ENCODE measurements around the gene TERB2. TPM values are rescaled to one million over a fixed set of nuclear protein-coding genes. Genes with fewer than 3 reads are reported as not detected.
"Not testable (repeated sequence)": the region's sequence is repeated elsewhere in the genome, so short reads cannot be mapped to it uniquely, and the experiment has no call there.

TERB2 gene
- total RNA-seq, 1 experiment from 2014 or later, result not detected

- H3K27me3 ChIP-seq (ENCODE audit: insufficient read depth, low read length); POLR2A ChIA-PET; H4K20me1 ChIP-seq (ENCODE audit: insufficient read depth); H3K9me2 ChIP-seq (ENCODE audit: insufficient read depth); CTCF ChIA-PET; H2AFZ ChIP-seq (ENCODE audit: low read depth, low read length, poor library complexity, severe bottlenecking); DNase-seq (ENCODE audit: low read depth, low spot score); H3K4me3 ChIP-seq (replicated peaks in 1 of 2; ENCODE audit: low read depth in 1 of 2, low read length in 2 of 2); H3K4me2 ChIP-seq (ENCODE audit: low read length); H3K27ac ChIP-seq (ENCODE audit: low read depth, low read length); intact Hi-C loops (cut with micrococcal nuclease); H3K9me3 ChIP-seq (ENCODE audit: control insufficient read depth in 1 of 2, insufficient read depth in 1 of 2, low read depth in 1 of 2, low read length in 2 of 2); RAD21 ChIA-PET (ENCODE audit: low non-redundant PET in 1 of 2, low total read pairs in 2 of 2, uncharacterized antibody in 2 of 2, unreplicated experiment in 2 of 2); BruUV-seq (replicated peaks); ATAC-seq; H3K9ac ChIP-seq (ENCODE audit: low read length): not testable (repeated sequence)
- H3K79me2 ChIP-seq (ENCODE audit: insufficient read depth, low read length), result peaks cover 64% of the 10 kb centered on the region
- H3K36me3 ChIP-seq (ENCODE audit: control insufficient read depth in 1 of 2, insufficient read depth in 2 of 2, low read length in 2 of 2), result peaks cover 4 to 21% of the 10 kb centered on the region in 2 experiments; a peak in 3 of 4 replicates
- peaks cover 4 to 20% of the 10 kb centered on the region in 2 experiments for H3K4me1 ChIP-seq (ENCODE audit: control insufficient read depth in 1 of 2, insufficient read depth in 2 of 2, low read length in 2 of 2)
Measured at GRCh38 chr15:45024649-45025048, 68.2 kb downstream of the TERB2 start.

- H3K27me3 ChIP-seq (ENCODE audit: insufficient read depth, low read length); H3K9ac ChIP-seq (ENCODE audit: low read length); H3K9me3 ChIP-seq (ENCODE audit: control insufficient read depth in 1 of 2, insufficient read depth in 1 of 2, low read depth in 1 of 2, low read length in 2 of 2); H3K4me3 ChIP-seq (replicated peaks in 1 of 2; ENCODE audit: low read depth in 1 of 2, low read length in 2 of 2); H4K20me1 ChIP-seq (ENCODE audit: insufficient read depth); RAD21 ChIA-PET (ENCODE audit: low non-redundant PET in 1 of 2, low total read pairs in 2 of 2, uncharacterized antibody in 2 of 2, unreplicated experiment in 2 of 2); H3K27ac ChIP-seq (ENCODE audit: low read depth, low read length); CTCF ChIA-PET; DNase-seq (ENCODE audit: low read depth, low spot score); POLR2A ChIA-PET; H2AFZ ChIP-seq (ENCODE audit: low read depth, low read length, poor library complexity, severe bottlenecking); BruUV-seq (replicated peaks); H3K9me2 ChIP-seq (ENCODE audit: insufficient read depth); H3K4me2 ChIP-seq (ENCODE audit: low read length); ATAC-seq; intact Hi-C loops (cut with micrococcal nuclease): not testable (repeated sequence)
- Histone ChIP-seq H3K36me3 (ENCODE audit: control insufficient read depth in 1 of 2, insufficient read depth in 2 of 2, low read length in 2 of 2) (peaks cover 6 to 23% of the 10 kb centered on the region in 2 experiments; a peak in 3 of 4 replicates), H3K79me2 (ENCODE audit: insufficient read depth, low read length) (peaks cover 74% of the 10 kb centered on the region), H3K4me1 (ENCODE audit: control insufficient read depth in 1 of 2, insufficient read depth in 2 of 2, low read length in 2 of 2) (peaks cover 4 to 20% of the 10 kb centered on the region in 2 experiments)
Measured at GRCh38 chr15:45025627-45026026, 69.1 kb downstream of the TERB2 start.

GRCh38 chr15:45026651-45027190, 70.2 kb downstream of the TERB2 start:
- Histone ChIP-seq H3K9me2 (ENCODE audit: insufficient read depth) (no peaks in the 10 kb centered on the region), H3K27me3 (ENCODE audit: insufficient read depth, low read length) (no peaks in the 10 kb centered on the region), H3K9me3 (ENCODE audit: control insufficient read depth in 1 of 2, insufficient read depth in 1 of 2, low read depth in 1 of 2, low read length in 2 of 2) (0 out of 4 replicates have a peak, but pooled peaks cover 0 to 5% of the 10 kb centered on the region in 2 experiments), H3K4me3 (replicated peaks in 1 of 2; ENCODE audit: low read depth in 1 of 2, low read length in 2 of 2) (no peak overlapping the region), H3K4me2 (ENCODE audit: low read length) (no peak overlapping the region), H3K9ac (ENCODE audit: low read length) (no peak overlapping the region), H3K79me2 (ENCODE audit: insufficient read depth, low read length) (peaks cover 82% of the 10 kb centered on the region), H3K36me3 (ENCODE audit: control insufficient read depth in 1 of 2, insufficient read depth in 2 of 2, low read length in 2 of 2) (peaks cover 12 to 30% of the 10 kb centered on the region in 2 experiments; a peak in 3 of 4 replicates), H3K4me1 (ENCODE audit: control insufficient read depth in 1 of 2, insufficient read depth in 2 of 2, low read length in 2 of 2) (peaks cover 4 to 20% of the 10 kb centered on the region in 2 experiments), H2AFZ (ENCODE audit: low read depth, low read length, poor library complexity, severe bottlenecking) (no peak overlapping the region), H3K27ac (ENCODE audit: low read depth, low read length) (no peak overlapping the region), H4K20me1 (ENCODE audit: insufficient read depth) (no peaks in the 10 kb centered on the region; the same call in 1 of the 2 replicates)
- DNase-seq (ENCODE audit: low read depth, low spot score), result no peak
- intact Hi-C loops (cut with micrococcal nuclease), result no loop called here
- ChIA-PET CTCF (no interaction called here), RAD21 (ENCODE audit: low non-redundant PET in 1 of 2, low total read pairs in 2 of 2, uncharacterized antibody in 2 of 2, unreplicated experiment in 2 of 2) (no interaction called here), POLR2A (no interaction called here)
- no TSS peak for BruUV-seq (replicated peaks)
- ATAC-seq, result no peak
- TF ChIP-seq ZBTB33 (IDR thresholded peaks at IDR 0.05; ENCODE audit: extremely low read depth, insufficient replicate concordance, low read length) (no peak), ATF3 (IDR thresholded peaks at IDR 0.05) (no peak), CBX3 (IDR thresholded peaks at IDR 0.05; ENCODE audit: low read depth) (no peak), RAD21 (IDR thresholded peaks at IDR 0.05; ENCODE audit: low read depth) (no peak), REST (IDR thresholded peaks at IDR 0.05; ENCODE audit: low read depth) (no peak), JUND (IDR thresholded peaks at IDR 0.05) (no peak), EGR1 (IDR thresholded peaks at IDR 0.05; ENCODE audit: low read depth) (no peak)
